RWPE2 (cell line): ENCODE data around the gene MRPL2.

ENCODE experiments used
- ATAC-seq: fragments of 200-7000 bp; cut with Tn5 transposase; 3 replicates; pipeline ENCODE4 v1.9.1; 2021; ENCODE audit warnings: low read depth
- DNase-seq: peaks from one replicate; pipeline ENCODE4 v3.0.0-alpha.2; 2020; ENCODE audit warnings: low spot score
- H3K27ac ChIP-seq: fragments of 450-650 bp; 2 replicates; pipeline ENCODE4 v1.5.1; 2017; ENCODE audit warnings: mild to moderate bottlenecking; ENCODE audit not compliant: poor library complexity, severe bottlenecking
- H3K27me3 ChIP-seq: fragments of 250-450 bp; sonication (Bioruptor Pico); 2 replicates; pipeline ENCODE4 v1.5.1; 2021; ENCODE audit warnings: mild to moderate bottlenecking, moderate library complexity; ENCODE audit not compliant: insufficient read depth, poor library complexity, severe bottlenecking
- H3K36me3 ChIP-seq: fragments of 250-450 bp; sonication (Bioruptor Pico); 2 replicates; pipeline ENCODE4 v1.5.1; 2020; ENCODE audit warnings: low read depth, mild to moderate bottlenecking, moderate library complexity
- H3K4me1 ChIP-seq: fragments of 250-450 bp; sonication (Bioruptor Pico); 2 replicates; pipeline ENCODE4 v1.5.1; 2021; ENCODE audit warnings: mild to moderate bottlenecking, moderate library complexity; ENCODE audit not compliant: insufficient read depth, poor library complexity, severe bottlenecking
- H3K4me3 ChIP-seq: fragments of 250-450 bp; sonication (Bioruptor Pico); 2 replicates; pipeline ENCODE4 v1.5.1; 2021; ENCODE audit warnings: mild to moderate bottlenecking, moderate library complexity; ENCODE audit not compliant: severe bottlenecking
- H3K9me3 ChIP-seq: fragments of 250-450 bp; sonication (Bioruptor Pico); 2 replicates; pipeline ENCODE4 v1.5.1; 2021; ENCODE audit warnings: mild to moderate bottlenecking, moderate library complexity; ENCODE audit not compliant: severe bottlenecking
- TF ChIP-seq, protein P1 (sequence below): fragments of 450-650 bp; IDR thresholded peaks from one replicate; pipeline ENCODE4 v1.5.1; 2017; ENCODE audit warnings: mild to moderate bottlenecking, moderate library complexity; ENCODE audit not compliant: poor library complexity, severe bottlenecking

Gene MRPL2

DNA sequence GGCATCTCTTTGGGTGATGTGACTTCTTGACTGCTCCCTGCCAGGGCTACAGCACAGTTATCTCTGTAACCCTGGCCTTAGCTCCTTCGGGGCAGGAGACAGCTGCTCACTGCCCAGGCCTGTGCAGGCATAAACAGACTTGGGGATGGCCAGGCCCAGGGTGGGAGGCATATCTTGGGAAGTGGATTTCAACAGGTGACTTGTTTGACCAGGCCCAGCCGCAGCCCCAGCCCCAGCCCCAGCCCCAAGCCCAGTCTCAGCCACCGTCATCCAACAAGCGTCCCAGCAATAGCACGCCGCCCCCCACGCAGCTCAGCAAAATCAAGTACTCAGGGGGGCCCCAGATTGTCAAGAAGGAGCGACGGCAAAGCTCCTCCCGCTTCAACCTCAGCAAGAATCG lies 53.0 kb downstream of the MRPL2 start:
- H3K4me3 ChIP-seq, result no peak overlapping the region
- DNase-seq, result no peak
- no peaks in the 10 kb centered on the region for H3K9me3 ChIP-seq
- H3K4me1 ChIP-seq, result peaks cover 6% of the 10 kb centered on the region
- H3K36me3 ChIP-seq, result peaks cover 36% of the 10 kb centered on the region
- TF ChIP-seq, protein P1, sequence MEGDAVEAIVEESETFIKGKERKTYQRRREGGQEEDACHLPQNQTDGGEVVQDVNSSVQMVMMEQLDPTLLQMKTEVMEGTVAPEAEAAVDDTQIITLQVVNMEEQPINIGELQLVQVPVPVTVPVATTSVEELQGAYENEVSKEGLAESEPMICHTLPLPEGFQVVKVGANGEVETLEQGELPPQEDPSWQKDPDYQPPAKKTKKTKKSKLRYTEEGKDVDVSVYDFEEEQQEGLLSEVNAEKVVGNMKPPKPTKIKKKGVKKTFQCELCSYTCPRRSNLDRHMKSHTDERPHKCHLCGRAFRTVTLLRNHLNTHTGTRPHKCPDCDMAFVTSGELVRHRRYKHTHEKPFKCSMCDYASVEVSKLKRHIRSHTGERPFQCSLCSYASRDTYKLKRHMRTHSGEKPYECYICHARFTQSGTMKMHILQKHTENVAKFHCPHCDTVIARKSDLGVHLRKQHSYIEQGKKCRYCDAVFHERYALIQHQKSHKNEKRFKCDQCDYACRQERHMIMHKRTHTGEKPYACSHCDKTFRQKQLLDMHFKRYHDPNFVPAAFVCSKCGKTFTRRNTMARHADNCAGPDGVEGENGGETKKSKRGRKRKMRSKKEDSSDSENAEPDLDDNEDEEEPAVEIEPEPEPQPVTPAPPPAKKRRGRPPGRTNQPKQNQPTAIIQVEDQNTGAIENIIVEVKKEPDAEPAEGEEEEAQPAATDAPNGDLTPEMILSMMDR, result no peak
- H3K27me3 ChIP-seq, result no peaks in the 10 kb centered on the region
- no peak overlapping the region for H3K27ac ChIP-seq
- ATAC-seq, result no peak

DNA sequence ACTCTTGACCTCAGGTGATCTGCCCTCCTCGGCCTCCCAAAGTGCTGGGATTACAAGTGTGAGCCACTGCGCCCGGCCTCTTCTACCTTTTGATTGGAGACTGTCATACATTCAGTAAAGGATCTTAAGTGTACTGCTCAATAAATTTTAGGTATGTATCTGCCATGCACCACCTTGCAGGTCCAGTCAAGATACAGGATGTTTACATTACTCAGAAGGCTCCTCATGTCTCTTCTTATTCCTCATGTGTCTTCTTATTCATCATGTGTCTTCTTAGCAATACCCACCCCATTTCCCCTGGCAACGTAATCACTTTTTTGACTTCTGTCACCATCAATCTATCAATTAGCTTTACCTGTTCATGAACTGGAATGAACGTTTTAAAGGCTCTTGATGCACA lies 53.4 kb downstream of the MRPL2 start:
- Histone ChIP-seq H3K27ac (peak overlapping the region; percentile 28), H3K36me3 (peaks cover 38% of the 10 kb centered on the region), H3K4me3 (no peak overlapping the region), H3K27me3 (no peaks in the 10 kb centered on the region), H3K9me3 (no peaks in the 10 kb centered on the region), H3K4me1 (peaks cover 6% of the 10 kb centered on the region)
- peak; percentile 59; the same call in 2 of the 3 replicates for ATAC-seq
- DNase-seq, result no peak
- TF ChIP-seq, protein P1, result no peak
